Endodermal cell (in vitro differentiated cells): Measurements from ENCODE around the gene LAMA4. TPM values are rescaled to one million over a fixed set of nuclear protein-coding genes. Genes with fewer than 3 reads are reported as not detected.

Experiments used
- DNase-seq: peaks from one replicate; pipeline ENCODE4 v3.0.0-alpha.2; 2017
- H3K27ac ChIP-seq: 2 replicates; pipeline ENCODE4 v1.5.1; 2013; ENCODE audit warnings: mild to moderate bottlenecking, low read depth, low read length, moderate library complexity
- H3K27me3 ChIP-seq: 2 replicates; pipeline ENCODE4 v1.6.1; 2013; ENCODE audit warnings: mild to moderate bottlenecking, low read length, moderate library complexity; ENCODE audit not compliant: insufficient read depth, control insufficient read depth, poor library complexity, severe bottlenecking
- H3K36me3 ChIP-seq: 2 replicates; pipeline ENCODE4 v1.7.0; 2013; ENCODE audit warnings: mild to moderate bottlenecking, low read length, moderate library complexity; ENCODE audit not compliant: control insufficient read depth, insufficient read depth
- H3K4me1 ChIP-seq: one replicate; pipeline ENCODE4 v1.7.0; 2013; ENCODE audit warnings: low read length; ENCODE audit not compliant: control insufficient read depth, insufficient read depth
- H3K4me3 ChIP-seq: 2 replicates; pipeline ENCODE4 v1.5.1; 2013; ENCODE audit warnings: mild to moderate bottlenecking, low read length, moderate library complexity
- H3K9ac ChIP-seq: 2 replicates; pipeline ENCODE4 v1.6.1; 2013; ENCODE audit warnings: mild to moderate bottlenecking, low read length, moderate library complexity; ENCODE audit not compliant: poor library complexity, severe bottlenecking; ENCODE audit errors: extremely low read depth
- H3K9me3 ChIP-seq: 2 replicates; pipeline ENCODE4 v1.6.1; 2013; ENCODE audit warnings: mild to moderate bottlenecking, low read length, moderate library complexity; ENCODE audit not compliant: control insufficient read depth
- H3K27ac Mint-ChIP-seq: 2 replicates; pipeline ENCODE4 v1.8.0; 2020; ENCODE audit warnings: mixed read lengths
- H3K27me3 Mint-ChIP-seq: 2 replicates; pipeline ENCODE4 v1.8.0; 2021; ENCODE audit warnings: mild to moderate bottlenecking, mixed read lengths; ENCODE audit not compliant: insufficient read depth
- H3K36me3 Mint-ChIP-seq: 2 replicates; pipeline ENCODE4 v1.8.0; 2020; ENCODE audit warnings: low read depth, mixed read lengths
- H3K4me1 Mint-ChIP-seq: 2 replicates; pipeline ENCODE4 v1.8.0; 2020; ENCODE audit warnings: mixed read lengths
- H3K4me3 Mint-ChIP-seq: 2 replicates; pipeline ENCODE4 v1.8.0; 2020; ENCODE audit warnings: mild to moderate bottlenecking, moderate library complexity, mixed read lengths
- H3K9me3 Mint-ChIP-seq: 2 replicates; pipeline ENCODE4 v1.8.0; 2020; ENCODE audit warnings: mild to moderate bottlenecking, mixed read lengths
- CTCF ChIP-seq: fragments of 200-600 bp; sonication (generic); conservative IDR thresholded peaks from 2 replicates; pipeline ENCODE4 v1.5.0; 2021; ENCODE audit warnings: antibody characterized with exemption, mild to moderate bottlenecking
- WGBS, 2 experiments: methylation state at CpG; one replicate each; pipeline versions ENCODE4 v1.1.5 to v1.1.7; 2013; ENCODE audit warnings: missing lambda C conversion rate in 2 of 2, mixed read lengths in 1 of 2; ENCODE audit not compliant: insufficient coverage in 1 of 2, insufficient read length in 1 of 2; 5-methylcytosine and 5-hydroxymethylcytosine counted together
- total RNA-seq, 2 donors: library from RNA; stranded (reverse); fragmentation: NEBNext Ultra II Directional in 1 of 2; extraction: Animal tissue kit (Norgen Biotek cat#: 25700) in 1 of 2; gene quantifications; 2 replicates in 1 of 2; 3 replicates in 1 of 2; pipeline ENCODE4 v1.2.1, GENCODE V29; 2021

The LAMA4 gene
- total RNA-seq, 2 donors from 2014 or later = 0.24 to 3.7 TPM

GRCh38 chr6:112275365-112275764 is 21.0 kb upstream of the LAMA4 start:
- Histone ChIP-seq H3K4me3 (no peak overlapping the region), H3K9me3 (no peaks in the 10 kb centered on the region), H3K27me3 (no peaks in the 10 kb centered on the region), H3K9ac (no peak overlapping the region), H3K27ac (no peak overlapping the region), H3K4me1 (no peaks in the 10 kb centered on the region), H3K36me3 (no peaks in the 10 kb centered on the region)
- H3K9me3 Mint-ChIP-seq = no peaks in the 10 kb centered on the region
- DNase-seq = no peak
- TF ChIP-seq CTCF = no peak
- H3K36me3 Mint-ChIP-seq = no peaks in the 10 kb centered on the region
- H3K27ac Mint-ChIP-seq = no peak overlapping the region
- H3K27me3 Mint-ChIP-seq = no peaks in the 10 kb centered on the region
- no peaks in the 10 kb centered on the region for H3K4me1 Mint-ChIP-seq
- no peak overlapping the region for H3K4me3 Mint-ChIP-seq

GRCh38 chr6:112274774-112275173 is 20.4 kb upstream of the LAMA4 start:
- Mint-ChIP-seq H3K9me3 (no peaks in the 10 kb centered on the region), H3K27ac (no peak overlapping the region), H3K4me1 (no peaks in the 10 kb centered on the region), H3K36me3 (no peaks in the 10 kb centered on the region), H3K4me3 (no peak overlapping the region), H3K27me3 (no peaks in the 10 kb centered on the region)
- Histone ChIP-seq H3K27ac (no peak overlapping the region), H3K27me3 (no peaks in the 10 kb centered on the region), H3K9me3 (no peaks in the 10 kb centered on the region), H3K9ac (no peak overlapping the region), H3K36me3 (no peaks in the 10 kb centered on the region), H3K4me3 (no peak overlapping the region), H3K4me1 (no peaks in the 10 kb centered on the region)
- no peak for TF ChIP-seq CTCF
- DNase-seq = no peak
- WGBS, 2 experiments = 68% methylated on average over 1 of the region's 1 CpG; no CpG with 5 or more reads in 1 of the 2 experiments

GRCh38 chr6:112272799-112273198 is 18.4 kb upstream of the LAMA4 start:
- Mint-ChIP-seq H3K27me3 (no peaks in the 10 kb centered on the region), H3K36me3 (no peaks in the 10 kb centered on the region), H3K4me3 (no peak overlapping the region), H3K4me1 (no peaks in the 10 kb centered on the region), H3K9me3 (no peaks in the 10 kb centered on the region), H3K27ac (no peak overlapping the region)
- DNase-seq = no peak
- Histone ChIP-seq H3K27me3 (no peaks in the 10 kb centered on the region), H3K9ac (no peak overlapping the region), H3K27ac (no peak overlapping the region), H3K4me1 (no peaks in the 10 kb centered on the region), H3K36me3 (no peaks in the 10 kb centered on the region), H3K9me3 (no peaks in the 10 kb centered on the region), H3K4me3 (no peak overlapping the region)
- TF ChIP-seq CTCF = no peak
- WGBS, 2 experiments = 87% methylated on average over 3 of the region's 3 CpGs
